ENCODE results near the gene PSAPL1. TPM values are rescaled to one million over a fixed set of nuclear protein-coding genes. Genes with fewer than 3 reads are reported as not detected.

PSAPL1 gene
- total and polyA plus RNA-seq, 5 donors from 2014 or later = not detected

DNA sequence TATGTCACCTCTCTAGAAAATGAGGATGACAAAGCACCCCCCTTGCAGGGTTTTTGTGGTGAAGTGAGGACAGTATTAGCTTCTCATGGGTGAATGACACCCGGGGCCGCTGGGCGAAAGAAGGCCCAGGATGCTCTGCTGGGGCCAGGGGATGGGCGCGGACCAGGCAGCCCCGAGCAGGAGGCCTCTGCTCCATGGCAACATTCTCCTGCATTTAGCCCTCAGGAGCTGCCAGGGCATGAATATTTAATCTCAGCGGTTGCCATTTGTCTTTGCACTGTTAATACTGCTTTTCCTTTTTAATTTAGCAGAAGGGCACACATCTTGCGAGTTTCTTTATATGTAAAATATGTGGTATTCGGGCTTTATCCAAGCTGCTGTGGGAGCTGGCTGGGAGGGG lies 30.3 kb upstream of the PSAPL1 start:
- no peaks in the 10 kb centered on the region for H3K4me1 ChIP-seq (ENCODE audit: control insufficient read depth, insufficient read depth, low read length, poor library complexity, severe bottlenecking)
- no peaks in the 10 kb centered on the region for H3K9me3 ChIP-seq (ENCODE audit: control insufficient read depth in 2 of 2, low read length in 2 of 2)
- ATAC-seq (ENCODE audit: low read depth in 2 of 2) (no peak), DNase-seq (no peak)
- H3K27me3 ChIP-seq (ENCODE audit: control insufficient read depth, insufficient read depth, low read length) = no peaks in the 10 kb centered on the region
- no peaks in the 10 kb centered on the region for H3K36me3 ChIP-seq (ENCODE audit: control insufficient read depth, insufficient read depth, low read length)
- Mint-ChIP-seq H3K27me3 (no peaks in the 10 kb centered on the region), H3K9me3 (peaks cover 0 to 5% (median 0%) of the 10 kb centered on the region in 7 donors), H3K4me3 (no peak overlapping the region), H3K4me1 (no peaks in the 10 kb centered on the region), H3K36me3 (no peaks in the 10 kb centered on the region), H3K27ac (no peak overlapping the region)
- H3K4me3 ChIP-seq (ENCODE audit: low read depth, low read length) = no peak overlapping the region
- H3K27ac ChIP-seq (ENCODE audit: insufficient read depth, low read length, poor library complexity, severe bottlenecking) = no peak overlapping the region

DNA sequence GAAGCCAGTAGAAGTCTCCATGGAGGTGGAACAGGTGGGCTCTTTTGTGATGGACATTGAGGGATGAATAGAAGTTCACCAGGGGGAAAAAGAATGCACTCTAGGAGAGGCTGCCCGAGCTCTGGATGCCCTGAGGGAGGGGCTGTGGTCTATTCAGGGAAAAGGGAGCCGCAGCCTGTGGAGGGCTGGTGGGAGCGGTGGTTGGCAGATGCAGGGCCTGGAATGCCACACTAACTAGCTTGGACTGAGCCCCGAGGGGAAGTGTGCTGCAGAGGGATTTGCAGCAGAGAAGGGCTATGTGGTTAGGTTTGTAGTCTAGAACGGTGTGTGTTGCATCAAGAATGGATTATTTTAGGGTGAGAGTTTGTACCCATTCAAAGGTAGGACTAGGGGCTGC lies 29.5 kb upstream of the PSAPL1 start:
- Histone ChIP-seq H3K4me3 (ENCODE audit: low read depth, low read length) (no peak overlapping the region), H3K9me3 (ENCODE audit: control insufficient read depth in 2 of 2, low read length in 2 of 2) (no peaks in the 10 kb centered on the region), H3K27me3 (ENCODE audit: control insufficient read depth, insufficient read depth, low read length) (no peaks in the 10 kb centered on the region), H3K36me3 (ENCODE audit: control insufficient read depth, insufficient read depth, low read length) (no peaks in the 10 kb centered on the region), H3K4me1 (ENCODE audit: control insufficient read depth, insufficient read depth, low read length, poor library complexity, severe bottlenecking) (no peaks in the 10 kb centered on the region), H3K27ac (ENCODE audit: insufficient read depth, low read length, poor library complexity, severe bottlenecking) (no peak overlapping the region)
- H3K4me3 Mint-ChIP-seq = no peak overlapping the region
- DNase-seq = no peak
- no peaks in the 10 kb centered on the region for H3K27me3 Mint-ChIP-seq
- ATAC-seq (ENCODE audit: low read depth in 2 of 2) = no peak
- no peak overlapping the region for H3K27ac Mint-ChIP-seq
- no peaks in the 10 kb centered on the region for H3K4me1 Mint-ChIP-seq
- H3K9me3 Mint-ChIP-seq = peaks cover 0 to 5% (median 0%) of the 10 kb centered on the region in 7 donors
- H3K36me3 Mint-ChIP-seq = no peaks in the 10 kb centered on the region

- no peak overlapping the region for H3K4me3 Mint-ChIP-seq
- DNase-seq (no peak), ATAC-seq (ENCODE audit: low read depth in 2 of 2) (no peak)
- no peak overlapping the region for H3K4me3 ChIP-seq (ENCODE audit: low read depth, low read length)
- peaks cover 0 to 5% (median 0%) of the 10 kb centered on the region in 7 donors for H3K9me3 Mint-ChIP-seq
- no peak overlapping the region for H3K27ac ChIP-seq (ENCODE audit: insufficient read depth, low read length, poor library complexity, severe bottlenecking)
- H3K27me3 Mint-ChIP-seq = no peaks in the 10 kb centered on the region
- H3K36me3 ChIP-seq (ENCODE audit: control insufficient read depth, insufficient read depth, low read length) = no peaks in the 10 kb centered on the region
- H3K4me1 ChIP-seq (ENCODE audit: control insufficient read depth, insufficient read depth, low read length, poor library complexity, severe bottlenecking) = no peaks in the 10 kb centered on the region
- H3K36me3 Mint-ChIP-seq = no peaks in the 10 kb centered on the region
- no peaks in the 10 kb centered on the region for H3K4me1 Mint-ChIP-seq
- H3K27ac Mint-ChIP-seq = no peak overlapping the region
- no peaks in the 10 kb centered on the region for H3K9me3 ChIP-seq (ENCODE audit: control insufficient read depth in 2 of 2, low read length in 2 of 2)
- H3K27me3 ChIP-seq (ENCODE audit: control insufficient read depth, insufficient read depth, low read length) = no peaks in the 10 kb centered on the region
These were observed 29.0 kb upstream of the PSAPL1 start for GRCh38 chr4:7463566-7464258.

DNA sequence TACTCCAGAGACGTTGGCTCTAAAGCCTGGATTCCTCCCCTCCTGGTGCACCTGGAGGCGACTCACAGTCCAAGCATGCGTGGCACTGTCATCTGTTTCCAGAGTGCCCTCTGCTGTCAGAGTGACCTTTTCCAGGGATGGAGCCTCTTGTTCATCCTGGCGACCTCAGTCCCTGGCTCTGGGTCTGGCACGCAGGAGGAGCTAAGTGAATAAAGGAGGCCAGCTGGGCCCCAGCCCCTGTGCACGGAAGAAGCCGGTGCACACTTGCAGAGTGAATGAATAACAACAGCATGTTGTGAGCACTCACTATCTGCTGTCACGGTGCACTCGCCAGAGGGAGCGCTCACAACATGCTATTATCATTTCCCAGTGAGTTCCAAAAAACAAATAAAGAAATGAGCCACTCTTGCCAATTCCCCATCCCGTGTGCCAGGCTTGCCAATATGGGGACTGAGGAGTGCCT lies 27.8 kb upstream of the PSAPL1 start:
- H3K27ac ChIP-seq (ENCODE audit: insufficient read depth, low read length, poor library complexity, severe bottlenecking) = no peak overlapping the region
- no peaks in the 10 kb centered on the region for H3K36me3 Mint-ChIP-seq
- no peaks in the 10 kb centered on the region for H3K9me3 ChIP-seq (ENCODE audit: control insufficient read depth in 2 of 2, low read length in 2 of 2)
- H3K36me3 ChIP-seq (ENCODE audit: control insufficient read depth, insufficient read depth, low read length) = no peaks in the 10 kb centered on the region
- DNase-seq = no peak
- H3K27me3 Mint-ChIP-seq = no peaks in the 10 kb centered on the region
- no peaks in the 10 kb centered on the region for H3K27me3 ChIP-seq (ENCODE audit: control insufficient read depth, insufficient read depth, low read length)
- no peaks in the 10 kb centered on the region for H3K4me1 Mint-ChIP-seq
- H3K27ac Mint-ChIP-seq = no peak overlapping the region
- no peak overlapping the region for H3K4me3 ChIP-seq (ENCODE audit: low read depth, low read length)
- H3K4me1 ChIP-seq (ENCODE audit: control insufficient read depth, insufficient read depth, low read length, poor library complexity, severe bottlenecking) = no peaks in the 10 kb centered on the region
- H3K4me3 Mint-ChIP-seq = no peak overlapping the region
- peaks cover 0 to 3% (median 0%) of the 10 kb centered on the region in 7 donors for H3K9me3 Mint-ChIP-seq
- no peak for ATAC-seq (ENCODE audit: low read depth in 2 of 2)

DNA sequence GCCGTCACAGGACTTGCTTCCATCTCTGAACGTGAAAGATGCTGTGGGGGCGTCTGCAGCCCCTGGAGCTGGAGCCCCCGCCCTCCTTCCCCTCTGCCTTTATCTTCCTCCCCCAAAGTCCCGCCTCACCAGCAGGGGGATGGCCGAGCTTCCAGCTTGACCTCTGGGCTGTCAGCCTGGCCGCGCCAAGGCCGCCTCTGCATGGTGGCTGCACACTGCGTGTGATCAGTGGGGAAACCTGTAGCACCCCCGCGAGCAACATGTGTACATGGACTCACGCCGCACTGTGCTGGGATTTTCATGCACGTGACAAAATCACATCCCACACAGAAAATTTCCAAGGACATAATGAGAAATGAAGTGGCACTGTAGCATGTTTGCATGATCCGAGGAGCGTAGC lies 26.5 kb upstream of the PSAPL1 start:
- DNase-seq (no peak), ATAC-seq (ENCODE audit: low read depth in 2 of 2) (no peak)
- Histone ChIP-seq H3K4me1 (ENCODE audit: control insufficient read depth, insufficient read depth, low read length, poor library complexity, severe bottlenecking) (no peaks in the 10 kb centered on the region), H3K36me3 (ENCODE audit: control insufficient read depth, insufficient read depth, low read length) (no peaks in the 10 kb centered on the region), H3K27ac (ENCODE audit: insufficient read depth, low read length, poor library complexity, severe bottlenecking) (no peak overlapping the region), H3K9me3 (ENCODE audit: control insufficient read depth in 2 of 2, low read length in 2 of 2) (no peaks in the 10 kb centered on the region), H3K4me3 (ENCODE audit: low read depth, low read length) (no peak overlapping the region), H3K27me3 (ENCODE audit: control insufficient read depth, insufficient read depth, low read length) (no peaks in the 10 kb centered on the region)
- Mint-ChIP-seq H3K4me3 (peak overlapping the region in 1 of 4 donors; percentile 73), H3K36me3 (no peaks in the 10 kb centered on the region), H3K27ac (no peak overlapping the region), H3K9me3 (peaks cover 0 to 3% (median 0%) of the 10 kb centered on the region in 7 donors), H3K27me3 (no peaks in the 10 kb centered on the region), H3K4me1 (no peaks in the 10 kb centered on the region)

DNA sequence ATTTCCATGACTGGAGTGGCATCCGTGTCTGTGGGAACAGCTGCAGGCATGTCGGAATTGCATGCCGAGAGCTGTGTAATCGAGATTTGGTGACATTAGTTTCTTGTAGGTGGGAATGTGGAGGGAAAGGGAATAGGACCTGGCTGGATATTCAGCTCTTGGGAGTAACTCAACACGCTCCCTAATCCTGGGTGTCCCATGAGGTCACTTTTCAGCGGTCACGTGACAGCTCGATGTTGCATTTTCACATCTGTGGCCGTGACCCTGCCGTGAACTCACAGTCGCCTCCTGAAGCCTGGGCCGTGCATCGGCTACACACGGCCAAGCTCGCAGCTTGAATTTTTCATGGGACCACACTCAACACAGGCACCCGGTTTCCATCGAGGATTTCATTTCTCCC lies 25.8 kb upstream of the PSAPL1 start:
- Histone ChIP-seq H3K4me1 (ENCODE audit: control insufficient read depth, insufficient read depth, low read length, poor library complexity, severe bottlenecking) (no peaks in the 10 kb centered on the region), H3K36me3 (ENCODE audit: control insufficient read depth, insufficient read depth, low read length) (no peaks in the 10 kb centered on the region), H3K27ac (ENCODE audit: insufficient read depth, low read length, poor library complexity, severe bottlenecking) (no peak overlapping the region), H3K4me3 (ENCODE audit: low read depth, low read length) (no peak overlapping the region), H3K27me3 (ENCODE audit: control insufficient read depth, insufficient read depth, low read length) (no peaks in the 10 kb centered on the region), H3K9me3 (ENCODE audit: control insufficient read depth in 2 of 2, low read length in 2 of 2) (no peaks in the 10 kb centered on the region)
- Mint-ChIP-seq H3K27ac (no peak overlapping the region), H3K4me3 (no peak overlapping the region), H3K27me3 (no peaks in the 10 kb centered on the region), H3K9me3 (peaks cover 0 to 1% (median 0%) of the 10 kb centered on the region in 7 donors), H3K36me3 (no peaks in the 10 kb centered on the region), H3K4me1 (no peaks in the 10 kb centered on the region)
- DNase-seq (no peak), ATAC-seq (ENCODE audit: low read depth in 2 of 2) (no peak)

- DNase-seq (no peak), ATAC-seq (ENCODE audit: low read depth in 2 of 2) (no peak)
- no peaks in the 10 kb centered on the region for H3K4me1 ChIP-seq (ENCODE audit: control insufficient read depth, insufficient read depth, low read length, poor library complexity, severe bottlenecking)
- no peak overlapping the region for H3K4me3 ChIP-seq (ENCODE audit: low read depth, low read length)
- Mint-ChIP-seq H3K36me3 (no peaks in the 10 kb centered on the region), H3K4me1 (no peaks in the 10 kb centered on the region), H3K27ac (no peak overlapping the region), H3K9me3 (no peaks in the 10 kb centered on the region), H3K27me3 (no peaks in the 10 kb centered on the region), H3K4me3 (no peak overlapping the region)
- no peaks in the 10 kb centered on the region for H3K27me3 ChIP-seq (ENCODE audit: control insufficient read depth, insufficient read depth, low read length)
- no peaks in the 10 kb centered on the region for H3K9me3 ChIP-seq (ENCODE audit: control insufficient read depth in 2 of 2, low read length in 2 of 2)
- H3K27ac ChIP-seq (ENCODE audit: insufficient read depth, low read length, poor library complexity, severe bottlenecking) = no peak overlapping the region
- no peaks in the 10 kb centered on the region for H3K36me3 ChIP-seq (ENCODE audit: control insufficient read depth, insufficient read depth, low read length)
These were observed 24.7 kb upstream of the PSAPL1 start for GRCh38 chr4:7459471-7459870.

- Mint-ChIP-seq H3K36me3 (no peaks in the 10 kb centered on the region), H3K9me3 (no peaks in the 10 kb centered on the region), H3K4me3 (no peak overlapping the region), H3K27me3 (no peaks in the 10 kb centered on the region), H3K4me1 (no peaks in the 10 kb centered on the region), H3K27ac (no peak overlapping the region)
- H3K4me3 ChIP-seq (ENCODE audit: low read depth, low read length) = no peak overlapping the region
- H3K36me3 ChIP-seq (ENCODE audit: control insufficient read depth, insufficient read depth, low read length) = no peaks in the 10 kb centered on the region
- no peaks in the 10 kb centered on the region for H3K27me3 ChIP-seq (ENCODE audit: control insufficient read depth, insufficient read depth, low read length)
- DNase-seq (no peak), ATAC-seq (ENCODE audit: low read depth in 2 of 2) (no peak)
- no peaks in the 10 kb centered on the region for H3K9me3 ChIP-seq (ENCODE audit: control insufficient read depth in 2 of 2, low read length in 2 of 2)
- H3K27ac ChIP-seq (ENCODE audit: insufficient read depth, low read length, poor library complexity, severe bottlenecking) = no peak overlapping the region
- no peaks in the 10 kb centered on the region for H3K4me1 ChIP-seq (ENCODE audit: control insufficient read depth, insufficient read depth, low read length, poor library complexity, severe bottlenecking)
These were observed 23.7 kb upstream of the PSAPL1 start for GRCh38 chr4:7458477-7458876.

Data from CD4-positive, CD25-positive, alpha-beta regulatory T cell (primary cell).